Stimulated activated CD4-positive, alpha-beta T cell treated with anti-CD3 and anti-CD28 coated beads, Interleukin-15, amount 100 ng/mL, for 1 hour (primary cell): ENCODE results near the gene EPS8.

ENCODE experiments used
- DNase-seq, 2 donors: peaks; one replicate each; pipeline ENCODE4 v3.0.0-alpha.2; 2020; ENCODE audit warnings: low read depth in 1 of 2, low spot score in 1 of 2

Gene EPS8

GRCh38 chr12:15789220-15790171 is at the start of gene EPS8:
Gene EPS8 (minus strand): TSS chr12:15789388. CDS start chr12:15682951, 106,437 bp downstream.
- DNase-seq: peak; percentile 82 to 85

- no peak for DNase-seq
These were observed 48.1 kb upstream of the EPS8 start for GRCh38 chr12:15837141-15837790.

GRCh38 chr12:15834575-15834974 is 45.4 kb upstream of the EPS8 start:
- no peak for DNase-seq

- DNase-seq: no peak
These were observed 42.3 kb upstream of the EPS8 start for GRCh38 chr12:15831315-15831978.

GRCh38 chr12:15830538-15830937 is 41.4 kb upstream of the EPS8 start:
- DNase-seq: no peak

GRCh38 chr12:15829949-15830348 is 40.8 kb upstream of the EPS8 start:
- DNase-seq: no peak

GRCh38 chr12:15829255-15829654 is 40.1 kb upstream of the EPS8 start:
- no peak for DNase-seq

GRCh38 chr12:15827136-15827535 is 37.9 kb upstream of the EPS8 start:
- DNase-seq: no peak

- no peak for DNase-seq
These were observed 35.3 kb upstream of the EPS8 start for GRCh38 chr12:15824516-15824915.

GRCh38 chr12:15823360-15824128 is 34.4 kb upstream of the EPS8 start:
- no peak for DNase-seq

GRCh38 chr12:15819644-15820437 is 30.7 kb upstream of the EPS8 start:
- DNase-seq: no peak

GRCh38 chr12:15818418-15818817 is 29.2 kb upstream of the EPS8 start:
- no peak for DNase-seq

GRCh38 chr12:15815730-15816129 is 26.5 kb upstream of the EPS8 start:
- DNase-seq: no peak

GRCh38 chr12:15811214-15812127 is 22.3 kb upstream of the EPS8 start:
- no peak for DNase-seq

GRCh38 chr12:15808652-15809051 is 19.5 kb upstream of the EPS8 start:
- DNase-seq: no peak

- DNase-seq: no peak
These were observed 19.1 kb upstream of the EPS8 start for GRCh38 chr12:15808250-15808649.

GRCh38 chr12:15806826-15807225 is 17.6 kb upstream of the EPS8 start:
- no peak for DNase-seq

- DNase-seq: no peak
These were observed 12.9 kb upstream of the EPS8 start for GRCh38 chr12:15801770-15802744.
